HFF-Myc (cell line): ENCODE measurements around the gene MRPL24.

Source experiments
- DNase-seq: peaks from one replicate; pipeline ENCODE4 v3.0.0-alpha.2; 2011; ENCODE audit warnings: low read depth; ENCODE audit errors: extremely low read depth
- H3K4me3 ChIP-seq: replicated peaks from 2 replicates; pipeline ENCODE4 v1.5.1; 2011; ENCODE audit warnings: low read depth, mild to moderate bottlenecking, control low read depth, low read length
- TF ChIP-seq, protein P1 (sequence below): IDR thresholded peaks from 2 replicates; pipeline ENCODE4 v1.5.1; 2012; ENCODE audit warnings: mild to moderate bottlenecking, low read depth, low read length, control low read depth; ENCODE audit errors: missing control alignments

MRPL24 gene

DNA sequence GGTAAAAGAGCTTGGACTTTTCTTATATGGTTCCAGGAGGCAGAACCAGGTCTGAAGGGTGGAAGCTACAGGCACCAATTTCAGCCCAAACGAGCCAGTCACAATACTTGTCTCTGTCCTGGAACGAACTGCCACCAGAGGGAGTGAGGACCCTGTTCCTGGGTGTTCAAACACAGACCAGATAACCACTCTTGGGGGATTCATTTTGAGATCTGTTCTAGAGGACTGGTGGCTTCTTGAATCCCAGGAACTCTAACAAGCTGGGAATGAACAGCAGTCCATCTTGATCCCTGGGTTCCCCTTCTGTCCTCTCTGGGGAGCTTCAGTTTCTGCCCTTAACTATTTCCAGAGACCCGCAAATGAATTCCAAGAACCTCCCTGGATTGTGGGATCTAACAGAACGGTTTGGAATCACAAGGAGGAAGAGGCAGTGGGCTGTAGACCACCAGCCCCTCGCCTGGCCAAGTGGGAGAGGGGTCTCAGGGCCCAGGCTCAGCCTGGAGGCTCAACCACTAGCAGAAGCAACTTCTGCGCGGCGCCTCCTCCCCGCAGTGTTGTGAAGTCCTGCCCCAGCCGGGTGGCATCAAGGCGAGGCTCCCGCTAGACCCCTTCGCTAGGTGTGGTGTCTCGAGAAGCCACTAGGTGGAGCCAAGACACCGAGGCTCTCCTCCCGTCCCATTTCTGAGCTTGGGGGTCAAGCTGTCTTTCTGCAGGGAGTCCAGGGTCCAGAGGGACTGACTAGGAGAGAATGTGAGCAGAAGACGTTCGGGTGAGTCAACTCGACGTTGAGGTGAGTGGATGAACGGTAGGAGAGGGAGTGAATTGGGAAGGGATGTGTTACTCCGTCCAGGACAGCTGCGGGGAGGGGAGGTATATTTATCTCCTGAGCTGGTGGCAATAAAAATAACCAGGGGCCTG is 51.6 kb downstream of the MRPL24 start:
- peak overlapping the region; percentile 38 for H3K4me3 ChIP-seq
- TF ChIP-seq, protein P1, sequence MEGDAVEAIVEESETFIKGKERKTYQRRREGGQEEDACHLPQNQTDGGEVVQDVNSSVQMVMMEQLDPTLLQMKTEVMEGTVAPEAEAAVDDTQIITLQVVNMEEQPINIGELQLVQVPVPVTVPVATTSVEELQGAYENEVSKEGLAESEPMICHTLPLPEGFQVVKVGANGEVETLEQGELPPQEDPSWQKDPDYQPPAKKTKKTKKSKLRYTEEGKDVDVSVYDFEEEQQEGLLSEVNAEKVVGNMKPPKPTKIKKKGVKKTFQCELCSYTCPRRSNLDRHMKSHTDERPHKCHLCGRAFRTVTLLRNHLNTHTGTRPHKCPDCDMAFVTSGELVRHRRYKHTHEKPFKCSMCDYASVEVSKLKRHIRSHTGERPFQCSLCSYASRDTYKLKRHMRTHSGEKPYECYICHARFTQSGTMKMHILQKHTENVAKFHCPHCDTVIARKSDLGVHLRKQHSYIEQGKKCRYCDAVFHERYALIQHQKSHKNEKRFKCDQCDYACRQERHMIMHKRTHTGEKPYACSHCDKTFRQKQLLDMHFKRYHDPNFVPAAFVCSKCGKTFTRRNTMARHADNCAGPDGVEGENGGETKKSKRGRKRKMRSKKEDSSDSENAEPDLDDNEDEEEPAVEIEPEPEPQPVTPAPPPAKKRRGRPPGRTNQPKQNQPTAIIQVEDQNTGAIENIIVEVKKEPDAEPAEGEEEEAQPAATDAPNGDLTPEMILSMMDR = peak; percentile 84
- DNase-seq = no peak
